22Rv1 (cell line): ENCODE results near the gene WWOX.

Source experiments
- ZFX ChIP-seq: fragments of 450-650 bp; IDR thresholded peaks from 2 replicates; pipeline ENCODE4 v1.6.1; 2017; ENCODE audit warnings: antibody characterized with exemption, borderline replicate concordance
- TF ChIP-seq, protein P1 (sequence below): fragments of 450-650 bp; IDR thresholded peaks from 2 replicates; pipeline ENCODE4 v1.5.1; 2017; ENCODE audit warnings: mild to moderate bottlenecking

DNA sequence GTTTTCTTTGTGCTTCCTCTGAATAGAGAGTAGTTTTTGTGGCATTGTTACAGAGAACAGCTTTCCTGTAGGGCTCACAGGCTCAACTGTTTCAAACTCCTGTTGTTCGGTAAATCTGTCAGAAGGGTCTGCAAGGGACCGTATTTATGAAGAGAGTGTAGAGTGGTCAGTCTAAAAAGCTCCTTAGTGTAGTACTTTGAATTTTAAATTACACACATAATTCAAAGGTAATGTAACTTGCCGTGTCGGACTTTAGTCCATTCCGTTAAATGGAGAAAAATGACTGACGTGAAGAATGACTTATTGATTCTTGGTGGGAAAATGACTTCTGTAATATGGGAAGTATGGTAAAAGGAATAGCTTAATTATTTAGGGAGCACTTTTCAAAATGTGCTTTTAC is 190.9 kb downstream of the WWOX start:
- TF ChIP-seq, protein P1, sequence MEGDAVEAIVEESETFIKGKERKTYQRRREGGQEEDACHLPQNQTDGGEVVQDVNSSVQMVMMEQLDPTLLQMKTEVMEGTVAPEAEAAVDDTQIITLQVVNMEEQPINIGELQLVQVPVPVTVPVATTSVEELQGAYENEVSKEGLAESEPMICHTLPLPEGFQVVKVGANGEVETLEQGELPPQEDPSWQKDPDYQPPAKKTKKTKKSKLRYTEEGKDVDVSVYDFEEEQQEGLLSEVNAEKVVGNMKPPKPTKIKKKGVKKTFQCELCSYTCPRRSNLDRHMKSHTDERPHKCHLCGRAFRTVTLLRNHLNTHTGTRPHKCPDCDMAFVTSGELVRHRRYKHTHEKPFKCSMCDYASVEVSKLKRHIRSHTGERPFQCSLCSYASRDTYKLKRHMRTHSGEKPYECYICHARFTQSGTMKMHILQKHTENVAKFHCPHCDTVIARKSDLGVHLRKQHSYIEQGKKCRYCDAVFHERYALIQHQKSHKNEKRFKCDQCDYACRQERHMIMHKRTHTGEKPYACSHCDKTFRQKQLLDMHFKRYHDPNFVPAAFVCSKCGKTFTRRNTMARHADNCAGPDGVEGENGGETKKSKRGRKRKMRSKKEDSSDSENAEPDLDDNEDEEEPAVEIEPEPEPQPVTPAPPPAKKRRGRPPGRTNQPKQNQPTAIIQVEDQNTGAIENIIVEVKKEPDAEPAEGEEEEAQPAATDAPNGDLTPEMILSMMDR = no peak
- TF ChIP-seq ZFX = no peak
